ENCODE measurements around the gene INTS2.
A peak's percentile ranks its signal among the peaks of the same experiment; 100 is the strongest.
"Not testable (repeated sequence)": the region's sequence is repeated elsewhere in the genome, so short reads cannot be mapped to it uniquely, and the experiment has no call there.

Gene INTS2

GRCh38 chr17:61846088-61846487, 81.7 kb downstream of the INTS2 start:
- no peak for DNase-seq

GRCh38 chr17:61843435-61843834, 84.3 kb downstream of the INTS2 start:
- no peak for DNase-seq

GRCh38 chr17:61842899-61843298, 84.9 kb downstream of the INTS2 start:
- DNase-seq = no peak

- no peak for DNase-seq
Observed at GRCh38 chr17:61839300-61839786, 88.4 kb downstream of the INTS2 start.

- peak; percentile 89 for DNase-seq
Observed at GRCh38 chr17:61837175-61838051, 90.4 kb downstream of the INTS2 start.

- DNase-seq = no peak
Observed at GRCh38 chr17:61836266-61837174, 91.3 kb downstream of the INTS2 start.

- DNase-seq = no peak
Observed at GRCh38 chr17:61835606-61836005, 92.2 kb downstream of the INTS2 start.

GRCh38 chr17:61834610-61835009, 93.2 kb downstream of the INTS2 start:
- DNase-seq = peak; percentile 7

GRCh38 chr17:61833536-61834193, 94.1 kb downstream of the INTS2 start:
- peak; percentile 8 for DNase-seq

- DNase-seq = no peak
Observed at GRCh38 chr17:61832463-61832862, 95.3 kb downstream of the INTS2 start.

GRCh38 chr17:61831099-61831498, 96.7 kb downstream of the INTS2 start:
- no peak for DNase-seq

- DNase-seq = no peak
Observed at GRCh38 chr17:61828694-61829093, 99.1 kb downstream of the INTS2 start.

GRCh38 chr17:61827649-61828395, 100.0 kb downstream of the INTS2 start:
- no peak for DNase-seq

GRCh38 chr17:61826866-61827265, 100.9 kb downstream of the INTS2 start:
- not testable (repeated sequence) for DNase-seq

GRCh38 chr17:61826198-61826597, 101.6 kb downstream of the INTS2 start:
- DNase-seq = not testable (repeated sequence)

GRCh38 chr17:61825448-61826137, 102.2 kb downstream of the INTS2 start:
- DNase-seq = no peak

- no peak for DNase-seq
Observed at GRCh38 chr17:61822326-61823285, 105.2 kb downstream of the INTS2 start.

GRCh38 chr17:61821655-61822054, 106.1 kb downstream of the INTS2 start:
- no peak for DNase-seq

GRCh38 chr17:61819265-61819664, 108.5 kb downstream of the INTS2 start:
- DNase-seq = not testable (repeated sequence)

GRCh38 chr17:61818225-61818624, 109.6 kb downstream of the INTS2 start:
- DNase-seq = no peak
